GM12873 (cell line): ENCODE results near the gene DUSP3.

Experiments
- TF ChIP-seq, protein P1 (sequence below): IDR thresholded peaks from 2 replicates; pipeline ENCODE4 v1.5.1; 2012; ENCODE audit warnings: low read depth, mild to moderate bottlenecking, moderate library complexity, low read length, control low read depth; ENCODE audit not compliant: insufficient read depth; ENCODE audit errors: missing control alignments

DUSP3 gene

GRCh38 chr17:43767713-43768059 lies 11.1 kb downstream of the DUSP3 start:
- TF ChIP-seq, protein P1, sequence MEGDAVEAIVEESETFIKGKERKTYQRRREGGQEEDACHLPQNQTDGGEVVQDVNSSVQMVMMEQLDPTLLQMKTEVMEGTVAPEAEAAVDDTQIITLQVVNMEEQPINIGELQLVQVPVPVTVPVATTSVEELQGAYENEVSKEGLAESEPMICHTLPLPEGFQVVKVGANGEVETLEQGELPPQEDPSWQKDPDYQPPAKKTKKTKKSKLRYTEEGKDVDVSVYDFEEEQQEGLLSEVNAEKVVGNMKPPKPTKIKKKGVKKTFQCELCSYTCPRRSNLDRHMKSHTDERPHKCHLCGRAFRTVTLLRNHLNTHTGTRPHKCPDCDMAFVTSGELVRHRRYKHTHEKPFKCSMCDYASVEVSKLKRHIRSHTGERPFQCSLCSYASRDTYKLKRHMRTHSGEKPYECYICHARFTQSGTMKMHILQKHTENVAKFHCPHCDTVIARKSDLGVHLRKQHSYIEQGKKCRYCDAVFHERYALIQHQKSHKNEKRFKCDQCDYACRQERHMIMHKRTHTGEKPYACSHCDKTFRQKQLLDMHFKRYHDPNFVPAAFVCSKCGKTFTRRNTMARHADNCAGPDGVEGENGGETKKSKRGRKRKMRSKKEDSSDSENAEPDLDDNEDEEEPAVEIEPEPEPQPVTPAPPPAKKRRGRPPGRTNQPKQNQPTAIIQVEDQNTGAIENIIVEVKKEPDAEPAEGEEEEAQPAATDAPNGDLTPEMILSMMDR = no peak

DNA sequence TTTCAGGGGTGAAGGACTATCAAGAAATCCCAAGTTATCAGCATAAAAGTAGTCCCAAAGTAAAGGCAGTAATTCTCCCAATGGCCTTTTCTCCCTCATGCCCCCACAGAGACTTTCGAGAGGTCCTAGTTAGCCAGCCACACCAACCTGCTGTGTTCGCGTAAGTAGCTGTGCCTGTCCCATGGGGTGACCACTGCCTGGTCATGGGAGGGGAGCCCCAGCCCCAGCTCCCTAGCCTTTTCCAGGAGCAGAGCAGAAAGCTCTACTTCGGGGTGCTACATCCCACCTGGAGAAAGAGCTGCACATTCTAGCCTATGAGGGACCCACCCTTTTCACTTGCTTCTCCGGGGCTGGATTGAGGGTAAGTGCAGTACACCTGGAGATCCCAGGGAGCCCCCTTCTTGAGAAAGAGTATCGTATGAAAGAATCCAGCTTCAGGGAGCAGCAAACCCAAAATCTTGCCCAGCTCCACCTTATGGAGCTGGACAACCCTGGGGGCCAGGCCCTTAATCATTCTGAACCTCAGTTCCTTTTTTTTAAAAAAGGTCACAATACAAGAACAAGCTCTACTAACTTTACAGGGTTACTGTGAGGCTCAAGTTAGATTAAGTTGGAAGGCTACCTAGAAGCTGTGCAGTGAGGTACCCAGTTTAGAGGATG lies 11.6 kb downstream of the DUSP3 start:
- TF ChIP-seq, protein P1 = no peak

GRCh38 chr17:43766413-43767052 lies 12.2 kb downstream of the DUSP3 start:
- TF ChIP-seq, protein P1 = peak; percentile 80

- TF ChIP-seq, protein P1 = peak; percentile 99
Measured at GRCh38 chr17:43760254-43760852, 18.4 kb downstream of the DUSP3 start.

DNA sequence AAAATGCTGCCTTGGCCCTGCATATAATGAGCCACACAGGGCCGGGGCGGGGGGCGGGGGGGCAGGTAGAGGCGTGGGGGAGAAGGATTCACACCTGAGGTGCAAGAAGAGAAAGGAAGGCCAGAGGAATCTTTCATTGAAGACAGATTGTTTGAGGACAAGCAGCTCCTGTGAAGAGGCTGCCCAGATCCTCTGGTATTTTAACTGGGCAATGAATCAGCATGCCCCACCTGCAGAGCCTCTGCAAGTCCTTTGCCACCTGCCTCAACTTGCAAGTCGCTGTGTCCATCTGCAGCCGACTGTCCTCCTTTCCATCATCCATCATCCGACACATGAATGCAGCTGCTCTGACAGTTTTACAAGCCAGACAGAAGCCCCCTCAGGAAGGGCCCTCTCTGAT lies 18.9 kb downstream of the DUSP3 start:
- TF ChIP-seq, protein P1 = no peak

DNA sequence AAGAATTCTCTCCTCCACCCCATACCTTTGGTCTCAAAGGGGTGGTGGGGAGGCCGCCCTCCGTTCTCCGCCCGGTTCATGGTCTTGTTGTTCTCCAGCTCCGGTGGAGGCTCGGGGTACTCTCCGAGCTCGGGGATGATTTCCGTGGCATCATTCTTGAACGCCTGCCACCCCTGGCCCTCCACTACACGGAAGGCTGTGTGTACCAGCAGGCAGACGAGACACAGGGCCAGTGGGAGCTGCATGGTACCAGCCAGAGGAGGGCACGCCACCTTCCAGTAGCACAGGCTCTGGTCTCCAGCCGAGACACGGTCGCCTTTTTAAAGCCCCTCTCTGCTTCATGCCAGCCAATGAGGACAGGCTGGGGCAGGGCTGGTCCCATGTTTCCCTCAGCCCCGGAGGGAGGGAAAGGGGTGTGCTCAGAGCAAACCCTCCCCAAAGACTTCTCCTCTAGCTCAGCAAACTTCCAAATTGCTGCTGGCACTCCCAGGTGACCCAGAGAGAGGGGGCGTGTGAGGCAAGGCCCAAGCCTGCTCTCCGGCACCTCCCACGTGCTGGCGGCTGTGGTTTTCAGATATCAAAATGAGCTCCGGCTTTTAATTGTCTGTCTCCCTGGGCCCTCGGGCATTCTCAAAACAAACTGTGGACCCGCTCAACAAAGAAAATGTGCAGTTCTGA lies 20.1 kb downstream of the DUSP3 start, which contains the start of gene SOST:
TSS of gene SOST (minus strand) at position 295 of the 678 bp plus-strand sequence. CDS start at position 245, 50 bp downstream.
- TF ChIP-seq, protein P1 = no peak

- TF ChIP-seq, protein P1 = no peak
Measured at GRCh38 chr17:43758086-43758485, 20.7 kb downstream of the DUSP3 start.
